Adipose tissue (tissue), 3 donors: ENCODE data around the gene ITM2C. TPM values are rescaled to one million over a fixed set of nuclear protein-coding genes. Genes with fewer than 3 reads are reported as not detected.

ENCODE experiments used
- H3K27ac ChIP-seq: one replicate; pipeline ENCODE4 v1.5.1; 2013; ENCODE audit warnings: low read depth, low read length
- WGBS, 3 donors: extraction: QIAGEN DNeasy Blood & Tissue Kit; methylation state at CpG; one replicate each; pipeline ENCODE4 v1.1.7; 2013; 5-methylcytosine and 5-hydroxymethylcytosine counted together
- polyA plus RNA-seq, 3 donors: library from polyadenylated mRNA; stranded (reverse); fragments of 200-250 nt; gene quantifications; one replicate each; pipeline ENCODE4 v1.2.3, GENCODE V29; 2013
- donor health status: healthy with polysubstance abuse.
- donor health status: Bipolar disorder and iron deficiency.
- donor health status: healthy.

The ITM2C gene
- polyA plus RNA-seq, 3 donors = 28.3 to 31.8 (median 31.2) TPM

DNA sequence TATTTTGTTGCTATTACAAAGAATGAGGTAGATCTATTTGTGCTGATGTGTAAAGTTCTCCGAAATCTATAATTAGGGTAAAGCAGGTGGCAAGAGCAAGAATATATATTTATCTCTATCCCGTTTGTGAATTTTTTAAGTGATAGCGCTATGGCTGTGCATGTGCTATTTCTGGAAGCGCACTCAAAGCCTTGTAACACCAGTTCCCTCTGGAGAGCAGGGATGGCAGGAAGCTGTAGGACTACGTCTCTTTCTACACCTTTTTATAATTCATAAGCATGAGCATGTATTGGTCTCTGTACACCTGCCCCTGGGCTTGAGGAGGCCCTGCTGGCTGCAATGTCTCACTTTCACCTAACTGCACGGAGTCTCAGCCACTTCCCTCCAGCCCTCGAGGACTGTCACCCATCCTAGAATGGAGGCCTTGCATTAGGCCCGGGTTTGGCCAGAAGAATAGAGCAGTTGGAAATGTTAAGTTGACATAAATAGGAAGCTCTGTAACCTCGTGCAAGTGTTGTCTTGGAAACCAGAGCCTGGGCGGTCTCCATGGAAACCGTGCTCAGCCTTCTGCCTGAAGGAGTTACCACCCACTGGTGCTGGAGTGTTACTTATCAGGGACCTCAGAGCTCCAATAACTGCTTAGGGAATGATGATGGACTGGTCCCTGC, 20.9 kb downstream of the ITM2C start:
- WGBS, 3 donors = 47 to 64% (median 56%) methylated on average over 11 of the region's 11 CpGs
- H3K27ac ChIP-seq = no peak overlapping the region

- no peak overlapping the region for H3K27ac ChIP-seq
- 71 to 74% (median 72%) methylated on average over 5 of the region's 5 CpGs for WGBS, 3 donors
These were observed 21.5 kb downstream of the ITM2C start for GRCh38 chr2:230886206-230886605.

GRCh38 chr2:230886671-230887071, 21.9 kb downstream of the ITM2C start:
- no peak overlapping the region for H3K27ac ChIP-seq
- 48 to 83% (median 80%) methylated on average over 13 to 14 of the region's 14 CpGs for WGBS, 3 donors

DNA sequence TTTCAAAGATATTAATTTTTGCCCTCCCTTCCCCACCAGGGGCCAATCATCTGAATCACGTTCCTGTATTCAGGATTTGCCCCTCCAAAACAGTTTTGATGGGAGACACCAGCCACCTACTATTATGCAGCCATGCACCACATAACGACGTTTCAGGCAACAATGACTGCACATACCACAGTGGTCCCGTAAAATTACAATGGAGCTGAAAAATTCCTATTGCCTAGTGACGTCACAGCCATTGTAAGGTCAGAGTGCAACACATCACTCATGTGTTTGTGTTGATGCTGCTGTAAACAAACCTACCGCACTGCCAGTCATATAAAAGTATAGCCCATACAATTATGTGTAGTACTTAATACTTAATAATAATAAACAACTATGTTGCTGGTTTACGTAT, 22.6 kb downstream of the ITM2C start:
- H3K27ac ChIP-seq = no peak overlapping the region
- 77 to 84% (median 84%) methylated on average over 7 of the region's 7 CpGs for WGBS, 3 donors

DNA sequence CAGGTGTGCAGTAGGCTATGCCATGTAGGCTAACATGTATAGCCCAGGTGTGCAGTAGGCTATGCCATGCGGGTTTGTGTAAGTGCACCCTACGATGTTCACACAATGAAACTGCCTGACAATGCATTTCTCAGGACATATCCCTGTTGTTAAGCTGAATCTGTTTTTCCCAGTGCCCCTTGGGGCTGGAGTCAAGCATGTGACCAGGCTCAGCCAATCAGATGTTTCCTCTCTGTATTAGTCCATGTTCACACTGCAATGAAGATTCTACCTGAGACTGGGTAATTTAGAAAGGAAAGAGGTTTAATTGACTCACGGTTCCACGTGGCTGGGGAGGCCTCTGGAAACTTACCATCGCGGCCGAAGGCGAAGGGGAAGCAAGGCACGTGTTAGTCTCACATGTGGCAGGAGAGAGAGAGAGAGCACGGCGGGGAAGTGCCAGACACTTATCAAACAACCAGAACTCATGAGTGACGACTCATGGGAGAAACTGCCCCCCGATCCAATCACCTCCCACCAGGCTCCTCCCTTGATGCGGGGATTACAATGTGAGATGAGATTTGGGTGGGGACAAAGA, 24.2 kb downstream of the ITM2C start:
- WGBS, 3 donors = 85 to 91% (median 90%) methylated on average over 14 of the region's 14 CpGs
- no peak overlapping the region for H3K27ac ChIP-seq

GRCh38 chr2:230889911-230890601, 25.3 kb downstream of the ITM2C start:
- no peak overlapping the region for H3K27ac ChIP-seq
- 80 to 92% (median 87%) methylated on average over 22 of the region's 22 CpGs for WGBS, 3 donors

GRCh38 chr2:230890646-230891045, 25.9 kb downstream of the ITM2C start:
- 90 to 92% (median 91%) methylated on average over 4 of the region's 4 CpGs for WGBS, 3 donors

GRCh38 chr2:230891064-230891463, 26.3 kb downstream of the ITM2C start:
- 44 to 54% (median 46%) methylated on average over 5 of the region's 5 CpGs for WGBS, 3 donors
- no peak overlapping the region for H3K27ac ChIP-seq

More at GRCh38 chr2:230890646-230891045, 25.9 kb downstream of the ITM2C start:
- H3K27ac ChIP-seq = no peak overlapping the region

DNA sequence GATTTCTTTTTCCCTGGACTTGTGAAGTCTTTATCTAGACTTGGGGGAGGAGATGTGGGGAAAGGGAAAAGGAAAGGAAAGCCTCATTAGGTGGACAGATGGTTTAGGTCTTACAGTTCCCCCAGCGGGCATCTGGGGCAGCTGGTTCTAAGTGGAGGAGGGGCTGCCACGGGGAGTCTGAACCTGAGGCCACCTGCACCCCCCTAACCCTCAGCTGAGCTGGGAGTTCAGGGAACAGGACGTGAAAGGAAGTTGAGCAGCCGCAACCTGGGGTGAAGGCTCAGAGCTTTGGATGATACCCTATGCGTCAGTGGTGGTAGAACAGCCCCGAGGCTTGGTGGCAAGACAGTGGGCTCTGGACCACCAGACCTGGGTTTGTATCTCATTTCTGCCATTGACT, 26.8 kb downstream of the ITM2C start:
- H3K27ac ChIP-seq = no peak overlapping the region
- 59 to 62% (median 62%) methylated on average over 6 of the region's 6 CpGs for WGBS, 3 donors

DNA sequence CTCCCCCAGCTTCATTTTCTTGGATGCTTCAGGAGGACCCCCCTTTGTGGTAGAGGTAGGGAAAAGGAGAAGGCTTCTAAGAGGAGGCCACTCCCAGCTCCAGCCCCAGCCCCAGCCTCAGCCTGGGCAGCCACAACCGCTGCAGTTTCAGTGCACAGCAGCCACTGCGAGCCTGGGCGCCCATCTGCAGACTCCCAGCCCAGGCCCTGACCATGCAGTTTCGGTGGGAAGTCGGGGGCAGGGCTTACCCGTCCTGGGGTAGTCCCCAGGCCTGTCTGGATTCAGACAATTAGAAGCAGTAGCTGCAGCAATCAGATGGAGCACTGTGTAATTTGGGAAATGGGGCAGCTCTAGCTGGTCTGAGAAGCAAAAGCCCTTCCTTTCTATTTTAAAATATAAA, 28.6 kb downstream of the ITM2C start:
- H3K27ac ChIP-seq = no peak overlapping the region
- WGBS, 3 donors = 43 to 54% (median 43%) methylated on average over 6 of the region's 6 CpGs

GRCh38 chr2:230893841-230894781, 29.4 kb downstream of the ITM2C start:
- H3K27ac ChIP-seq = no peak overlapping the region
- WGBS, 3 donors = 67 to 75% (median 68%) methylated on average over 19 of the region's 19 CpGs

DNA sequence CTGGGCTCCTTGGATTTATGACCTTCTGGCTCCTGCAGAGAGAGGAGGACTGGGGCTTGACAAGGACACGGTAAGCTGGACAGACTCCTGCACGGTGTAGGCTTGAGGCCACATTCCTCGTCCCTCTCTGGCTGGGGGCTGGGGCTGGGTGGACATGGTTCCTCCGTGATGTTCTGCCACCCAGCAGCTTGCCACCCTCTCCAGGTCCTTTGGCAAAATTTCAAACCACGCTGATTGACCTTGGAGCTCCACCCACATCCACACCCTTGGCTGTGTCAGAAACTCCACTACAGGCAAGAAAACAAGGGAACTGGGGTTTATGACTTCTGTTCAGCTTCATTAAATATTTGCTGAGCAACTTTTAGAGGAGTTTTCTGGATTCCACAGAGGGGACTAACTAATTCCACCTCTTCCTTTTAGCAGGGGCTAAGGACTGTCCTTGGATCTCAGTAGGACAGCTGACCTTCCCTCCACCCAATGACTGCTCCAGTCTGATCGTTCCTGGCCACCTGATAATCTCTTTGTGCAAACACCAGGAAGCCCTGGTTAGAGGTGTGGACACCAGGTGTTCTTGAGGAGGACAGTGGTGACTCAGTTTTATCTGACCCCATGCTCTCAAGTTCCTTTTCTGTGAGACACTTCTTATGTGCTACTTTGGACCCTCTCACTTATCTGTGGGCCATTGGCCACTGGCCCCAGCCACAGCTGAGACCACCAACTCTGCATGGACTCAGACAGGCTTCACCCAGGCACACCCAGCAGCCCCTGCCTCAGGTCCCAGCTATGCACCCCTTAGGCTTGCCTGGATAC, 31.0 kb downstream of the ITM2C start:
- no peak overlapping the region for H3K27ac ChIP-seq
- WGBS, 3 donors = 26 to 66% (median 56%) methylated on average over 6 of the region's 6 CpGs

- no peak overlapping the region for H3K27ac ChIP-seq
- WGBS, 3 donors = 79 to 84% (median 84%) methylated on average over 19 of the region's 19 CpGs
These were observed 31.8 kb downstream of the ITM2C start for GRCh38 chr2:230896346-230897115.

DNA sequence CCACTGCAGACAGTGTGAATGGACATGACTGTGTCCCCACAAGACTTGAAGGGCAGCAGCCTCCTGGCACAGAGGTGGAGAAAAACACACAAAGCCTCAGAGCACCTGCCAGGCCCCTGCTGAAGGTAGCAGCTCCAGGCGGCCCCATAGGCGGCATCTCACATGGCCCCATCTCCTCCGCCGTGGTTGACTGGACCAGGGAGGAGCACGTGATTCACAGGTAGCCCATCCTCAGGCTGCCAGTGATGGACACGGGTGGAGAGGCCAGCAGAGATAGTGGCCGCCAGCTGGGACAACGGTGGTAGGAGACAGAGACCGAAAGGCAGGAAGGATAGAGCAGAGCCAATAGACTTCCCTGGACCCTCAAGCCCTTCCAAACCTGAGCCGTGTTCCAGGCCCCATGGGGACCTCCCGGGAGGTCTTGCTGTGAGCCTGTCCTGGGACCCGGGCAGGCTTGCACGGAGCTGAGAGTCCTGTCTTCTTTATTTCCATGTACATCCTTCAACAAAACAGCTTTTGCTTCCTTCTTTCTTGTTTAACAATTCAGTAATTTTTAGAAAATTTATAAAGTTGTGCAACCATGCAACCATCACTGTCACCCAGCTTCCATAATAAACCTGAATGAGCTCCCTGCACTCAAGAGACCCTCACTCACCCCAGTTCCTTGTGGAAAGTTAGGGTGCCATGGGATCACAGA, 33.4 kb downstream of the ITM2C start:
- 84 to 92% (median 91%) methylated on average over 13 of the region's 13 CpGs for WGBS, 3 donors
- H3K27ac ChIP-seq = no peak overlapping the region

GRCh38 chr2:230898713-230899091, 34.0 kb downstream of the ITM2C start:
- H3K27ac ChIP-seq = no peak overlapping the region
- WGBS, 3 donors = 68 to 72% (median 68%) methylated on average over 8 of the region's 8 CpGs

GRCh38 chr2:230899287-230899686, 34.5 kb downstream of the ITM2C start:
- WGBS, 3 donors = 43 to 51% (median 43%) methylated on average over 5 of the region's 5 CpGs
- no peak overlapping the region for H3K27ac ChIP-seq

DNA sequence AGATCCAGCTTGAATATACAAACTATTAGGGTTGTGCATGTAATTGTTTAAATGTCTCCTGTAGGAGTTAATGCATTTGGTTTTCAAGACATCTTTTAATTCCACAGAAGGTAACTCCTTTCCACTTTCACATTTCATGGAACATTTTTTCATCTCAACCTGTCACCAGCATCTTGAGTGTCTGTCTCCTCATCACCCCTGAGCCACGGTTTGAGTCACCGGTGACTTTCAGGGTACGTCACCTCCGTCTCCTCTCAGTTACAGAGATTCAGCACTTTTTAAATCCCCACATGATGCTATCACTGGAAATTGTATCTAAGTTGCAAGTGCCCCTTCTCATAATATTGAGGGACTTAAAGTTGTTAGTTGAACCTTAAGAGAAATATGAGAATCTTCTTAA, 35.0 kb downstream of the ITM2C start:
- no peak overlapping the region for H3K27ac ChIP-seq
- 90 to 91% (median 91%) methylated on average over 4 of the region's 4 CpGs for WGBS, 3 donors
